ENCODE measurements around the gene ZBTB42.
A peak's percentile ranks its signal among the peaks of the same experiment; 100 is the strongest.

ZBTB42 gene

DNA sequence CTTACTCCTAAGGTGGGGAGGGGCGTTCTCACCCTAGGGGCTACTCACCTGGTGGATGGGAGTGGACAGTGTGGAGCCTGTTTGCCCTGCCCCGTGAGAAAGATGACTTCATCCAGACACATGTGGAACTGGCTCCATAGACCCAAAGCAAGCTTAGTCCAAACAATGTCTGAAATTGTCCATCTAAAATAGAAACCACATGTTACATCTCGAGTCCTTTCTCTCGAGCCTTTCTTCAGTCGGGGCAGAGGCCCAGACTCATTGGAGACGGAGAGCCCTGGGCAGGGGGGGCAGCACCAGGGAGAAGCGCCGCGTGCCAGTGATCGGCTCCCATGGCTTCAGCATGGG is 43.7 kb upstream of the ZBTB42 start:
- Histone ChIP-seq H3K9me3 (no peaks in the 10 kb centered on the region), H4K20me1 (peaks cover 87% of the 10 kb centered on the region), H3K9ac (peak overlapping the region; percentile 41; the same call in 1 of the 2 replicates), H3K4me2 (peak overlapping the region; percentile 46), H3K4me1 (peaks cover 43% of the 10 kb centered on the region), H3K36me3 (peaks cover 79% of the 10 kb centered on the region), H3K27ac (peak overlapping the region; percentile 56; the same call in 1 of the 2 replicates), H3K27me3 (no peaks in the 10 kb centered on the region), H3K4me3 (no peak overlapping the region)
- TF ChIP-seq Cebpa-rat (IDR thresholded peaks at IDR 0.05), result no peak

GRCh38 chr14:104757681-104758392 is 43.1 kb upstream of the ZBTB42 start:
- Histone ChIP-seq H3K36me3 (peaks cover 86% of the 10 kb centered on the region), H3K9ac (peak overlapping the region; percentile 41; the same call in 1 of the 2 replicates), H4K20me1 (peaks cover 87% of the 10 kb centered on the region), H3K27ac (peak overlapping the region; percentile 56; the same call in 1 of the 2 replicates), H3K4me1 (peaks cover 42% of the 10 kb centered on the region), H3K4me2 (0 out of 2 replicates have a peak overlapping the region, but pooled peaks have one; percentile 46), H3K4me3 (no peak overlapping the region), H3K9me3 (no peaks in the 10 kb centered on the region), H3K27me3 (no peaks in the 10 kb centered on the region)
- TF ChIP-seq Cebpa-rat (IDR thresholded peaks at IDR 0.05), result no peak

- Histone ChIP-seq H3K9me3 (no peaks in the 10 kb centered on the region), H3K27ac (no peak overlapping the region), H3K4me1 (peaks cover 35% of the 10 kb centered on the region), H4K20me1 (peaks cover 75% of the 10 kb centered on the region), H3K4me3 (no peak overlapping the region), H3K9ac (no peak overlapping the region), H3K36me3 (peaks cover 91% of the 10 kb centered on the region), H3K4me2 (no peak overlapping the region), H3K27me3 (no peaks in the 10 kb centered on the region)
- TF ChIP-seq Cebpa-rat (IDR thresholded peaks at IDR 0.05), result no peak
These were observed 41.6 kb upstream of the ZBTB42 start for GRCh38 chr14:104758981-104759969.

- no peak for TF ChIP-seq Cebpa-rat (IDR thresholded peaks at IDR 0.05)
- Histone ChIP-seq H4K20me1 (peaks cover 29% of the 10 kb centered on the region), H3K4me3 (no peak overlapping the region), H3K9ac (no peak overlapping the region), H3K4me2 (no peak overlapping the region), H3K9me3 (peaks cover 14% of the 10 kb centered on the region; the same call in 1 of the 2 replicates), H3K27ac (no peak overlapping the region), H3K27me3 (no peaks in the 10 kb centered on the region), H3K4me1 (peaks cover 21% of the 10 kb centered on the region), H3K36me3 (peaks cover 57% of the 10 kb centered on the region)
These were observed 35.4 kb upstream of the ZBTB42 start for GRCh38 chr14:104765517-104765916.

GRCh38 chr14:104766256-104766862 is 34.5 kb upstream of the ZBTB42 start:
- no peak overlapping the region for H3K27ac ChIP-seq
- no peak overlapping the region for H3K4me3 ChIP-seq
- no peaks in the 10 kb centered on the region for H3K27me3 ChIP-seq
- H3K36me3 ChIP-seq, result peaks cover 57% of the 10 kb centered on the region
- no peak overlapping the region for H3K4me2 ChIP-seq
- H3K9me3 ChIP-seq, result peaks cover 19% of the 10 kb centered on the region
- peaks cover 21% of the 10 kb centered on the region for H4K20me1 ChIP-seq
- no peak overlapping the region for H3K9ac ChIP-seq
- no peak for TF ChIP-seq Cebpa-rat (IDR thresholded peaks at IDR 0.05)
- H3K4me1 ChIP-seq, result peaks cover 21% of the 10 kb centered on the region

GRCh38 chr14:104766863-104767633 is 33.9 kb upstream of the ZBTB42 start:
- no peak overlapping the region for H3K27ac ChIP-seq
- H4K20me1 ChIP-seq, result peaks cover 20% of the 10 kb centered on the region
- peaks cover 26% of the 10 kb centered on the region for H3K9me3 ChIP-seq
- peaks cover 21% of the 10 kb centered on the region for H3K4me1 ChIP-seq
- no peak for TF ChIP-seq Cebpa-rat (IDR thresholded peaks at IDR 0.05)
- no peak overlapping the region for H3K4me3 ChIP-seq
- H3K36me3 ChIP-seq, result peaks cover 57% of the 10 kb centered on the region
- H3K27me3 ChIP-seq, result no peaks in the 10 kb centered on the region
- H3K4me2 ChIP-seq, result no peak overlapping the region
- no peak overlapping the region for H3K9ac ChIP-seq

DNA sequence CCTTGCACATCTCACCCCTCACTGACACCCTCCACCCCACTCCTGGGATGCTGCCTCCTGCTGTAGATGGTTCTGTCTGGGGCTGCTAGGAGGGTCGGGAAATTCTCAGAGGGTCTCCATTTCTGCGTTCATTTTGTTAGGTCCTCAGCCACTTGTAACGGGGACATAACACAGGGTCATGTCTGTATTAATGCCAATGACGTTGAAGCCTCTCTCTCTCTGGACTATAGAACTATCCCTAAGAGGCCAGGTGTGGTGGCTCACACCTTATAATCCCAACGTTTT is 33.3 kb upstream of the ZBTB42 start:
- Histone ChIP-seq H4K20me1 (peaks cover 25% of the 10 kb centered on the region), H3K4me3 (no peak overlapping the region), H3K4me1 (peaks cover 21% of the 10 kb centered on the region), H3K36me3 (peaks cover 57% of the 10 kb centered on the region), H3K27ac (no peak overlapping the region), H3K9me3 (peaks cover 31% of the 10 kb centered on the region), H3K4me2 (no peak overlapping the region), H3K27me3 (no peaks in the 10 kb centered on the region), H3K9ac (no peak overlapping the region)
- TF ChIP-seq Cebpa-rat (IDR thresholded peaks at IDR 0.05), result no peak

DNA sequence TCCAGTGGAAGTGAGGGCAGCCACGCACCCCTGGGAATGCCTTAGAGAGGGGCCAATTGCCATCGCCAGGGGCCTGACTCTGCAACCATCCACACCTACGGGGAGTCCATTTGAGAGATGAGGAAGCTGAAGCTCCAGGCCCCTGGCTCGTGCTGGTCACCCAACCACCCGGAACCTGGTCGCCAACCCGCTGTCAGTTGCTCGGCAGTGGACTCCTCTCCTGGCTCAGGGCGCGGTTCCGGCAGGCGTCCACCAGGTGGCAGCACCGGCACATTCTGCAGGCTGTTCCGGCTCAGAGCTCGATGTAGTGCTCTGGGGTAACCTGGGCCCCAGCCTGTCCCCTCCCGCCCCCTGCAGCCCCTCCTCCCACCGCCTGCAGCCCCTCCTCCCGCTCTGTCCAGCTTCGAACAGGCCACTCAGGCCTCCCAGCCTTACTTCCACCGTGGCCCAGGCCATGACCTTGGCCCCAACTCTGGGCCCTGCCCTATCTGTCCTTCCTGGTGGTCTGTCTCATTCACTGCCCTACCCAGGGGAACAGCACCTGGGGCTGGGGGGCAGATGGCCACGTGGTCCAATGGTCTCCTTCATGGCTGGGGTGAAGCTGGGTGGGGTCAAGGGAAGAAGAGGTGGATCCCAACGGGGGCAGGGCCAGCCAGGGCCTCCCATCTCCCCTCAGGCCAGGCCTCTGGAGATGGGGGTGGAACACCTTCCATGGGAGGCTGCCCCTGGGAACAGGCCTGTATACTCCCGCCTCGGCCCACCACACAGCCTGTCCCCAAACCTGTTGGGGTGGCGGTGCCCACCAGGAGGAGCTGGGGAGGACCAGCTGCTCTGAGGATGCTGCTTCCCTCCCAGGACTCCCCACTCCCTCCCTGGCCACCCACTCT is 32.2 kb upstream of the ZBTB42 start:
- Histone ChIP-seq H3K27me3 (no peaks in the 10 kb centered on the region), H3K36me3 (peaks cover 61% of the 10 kb centered on the region), H3K27ac (peak overlapping the region; percentile 41; the same call in 1 of the 2 replicates), H3K9me3 (peaks cover 33% of the 10 kb centered on the region), H3K4me2 (peak overlapping the region; percentile 70), H4K20me1 (peaks cover 34% of the 10 kb centered on the region), H3K4me3 (no peak overlapping the region), H3K4me1 (peaks cover 21% of the 10 kb centered on the region), H3K9ac (peak overlapping the region; percentile 58; the same call in 1 of the 2 replicates)
- no peak for TF ChIP-seq Cebpa-rat (IDR thresholded peaks at IDR 0.05)
